HCT116 (cell line): ENCODE data around the gene RIOX2. TPM values are rescaled to one million over a fixed set of nuclear protein-coding genes. Genes with fewer than 3 reads are reported as not detected.

Source experiments
- ATAC-seq: fragments of 200-7000 bp; cut with Tn5 transposase; 2 replicates; pipeline ENCODE4 v1.9.1; 2020; ENCODE audit warnings: mild to moderate bottlenecking, moderate library complexity
- BruUV-seq: library from RNA; stranded (reverse); fragments of 400-500 nt; replicated peaks from 2 replicates; lab custom pipeline; 2021; lab: Mats Ljungman, UMichigan
- CTCF ChIA-PET: fragments of 300-600 bp; sonication (Branson Sonifier 250); formaldehyde crosslinking; loops from one replicate; lab custom pipeline; 2021; ENCODE audit warnings: antibody characterized with exemption; lab: Charles Lee
- POLR2A ChIA-PET: fragments of 300-600, 350-600 bp; sonication (Branson Sonifier 250); formaldehyde crosslinking; loops from one replicate; lab custom pipeline; 2021; ENCODE audit warnings: antibody characterized with exemption; lab: Charles Lee
- RAD21 ChIA-PET, 2 experiments: fragments of 300-600 bp; sonication (Branson Sonifier 250); formaldehyde crosslinking; loops; one replicate each; lab custom pipeline; 2023; ENCODE audit warnings: low total read pairs in 2 of 2; ENCODE audit not compliant: uncharacterized antibody in 2 of 2, unreplicated experiment in 2 of 2, low non-redundant PET in 1 of 2; lab: Charles Lee
- DNase-seq: peaks from one replicate; pipeline ENCODE4 v3.0.0-alpha.2; 2010; ENCODE audit warnings: low read depth, low spot score
- H2AFZ ChIP-seq: fragments of 200-600 bp; shearing (Covaris generic), sonication (generic); 2 replicates; pipeline ENCODE4 v1.6.1; 2017; ENCODE audit warnings: low read depth, mixed run types, mixed read lengths, antibody characterized with exemption, low read length; ENCODE audit not compliant: poor library complexity, severe bottlenecking
- H3K27ac ChIP-seq: 2 replicates; pipeline ENCODE4 v1.5.1; 2012; ENCODE audit warnings: low read depth, low read length
- H3K27me3 ChIP-seq: fragments of 200-600 bp; sonication (generic); 2 replicates; pipeline ENCODE4 v1.6.1; 2016; ENCODE audit warnings: mixed run types, low read length, mixed read lengths; ENCODE audit not compliant: insufficient read depth
- H3K36me3 ChIP-seq, 2 experiments: fragments of 200-500 bp in 1 of 2; fragments of 200-600 bp in 1 of 2; sonication (Bioruptor generic) in 1 of 2; sonication (generic) in 1 of 2; 2 replicates each; pipeline versions ENCODE4 v1.5.1 to v1.6.1; 2014 to 2016; ENCODE audit warnings: low read length in 2 of 2, inconsistent platforms in 1 of 2, mixed read lengths in 1 of 2, mixed run types in 1 of 2; ENCODE audit not compliant: insufficient read depth in 2 of 2, control insufficient read depth in 1 of 2
- H3K4me1 ChIP-seq, 2 experiments: fragments of 200-600 bp in 1 of 2; sonication (generic) in 1 of 2; 2 replicates each; pipeline versions ENCODE4 v1.5.1 to v1.6.1; 2012 to 2017; ENCODE audit warnings: low read length in 2 of 2, inconsistent platforms in 1 of 2, mild to moderate bottlenecking in 1 of 2, mixed read lengths in 1 of 2, mixed run types in 1 of 2, moderate library complexity in 1 of 2; ENCODE audit not compliant: insufficient read depth in 2 of 2, control insufficient read depth in 1 of 2
- H3K4me2 ChIP-seq: fragments of 200-600 bp; sonication (generic); 2 replicates; pipeline ENCODE4 v1.6.1; 2017; ENCODE audit warnings: mixed run types, low read length, mixed read lengths
- H3K4me3 ChIP-seq, 2 experiments: fragments of 200-600 bp in 1 of 2; sonication (generic) in 1 of 2; replicated peaks in 1 of 2; 2 replicates each; pipeline ENCODE4 v1.5.1; 2011 to 2016; ENCODE audit warnings: low read length in 2 of 2, control low read depth in 1 of 2, low read depth in 1 of 2, mild to moderate bottlenecking in 1 of 2, mixed read lengths in 1 of 2, mixed run types in 1 of 2
- H3K79me2 ChIP-seq: fragments of 200-600 bp; sonication (generic); 2 replicates; pipeline ENCODE4 v1.6.1; 2017; ENCODE audit warnings: mild to moderate bottlenecking, mixed run types, low read length, moderate library complexity, mixed read lengths; ENCODE audit not compliant: insufficient read depth
- H3K9ac ChIP-seq: fragments of 200-600 bp; sonication (generic); 2 replicates; pipeline ENCODE4 v1.6.1; 2016; ENCODE audit warnings: low read length, mixed read lengths
- H3K9me2 ChIP-seq: fragments of 200-600 bp; sonication (generic), shearing (Covaris generic); 2 replicates; pipeline ENCODE4 v1.6.1; 2017; ENCODE audit warnings: mixed run types, mild to moderate bottlenecking, moderate library complexity; ENCODE audit not compliant: insufficient read depth
- H3K9me3 ChIP-seq, 2 experiments: fragments of 200-500 bp in 1 of 2; fragments of 200-600 bp in 1 of 2; sonication (Bioruptor generic) in 1 of 2; sonication (generic) in 1 of 2; 2 replicates each; pipeline ENCODE4 v1.6.1; 2014 to 2017; ENCODE audit warnings: low read length in 2 of 2, mixed read lengths in 2 of 2, inconsistent platforms in 1 of 2, low read depth in 1 of 2, mild to moderate bottlenecking in 1 of 2, mixed run types in 1 of 2, moderate library complexity in 1 of 2; ENCODE audit not compliant: control insufficient read depth in 1 of 2, insufficient read depth in 1 of 2
- H4K20me1 ChIP-seq: fragments of 200-600 bp; sonication (generic), shearing (Covaris generic); 2 replicates; pipeline ENCODE4 v1.6.1; 2017; ENCODE audit warnings: mixed run types, mild to moderate bottlenecking, moderate library complexity; ENCODE audit not compliant: insufficient read depth
- CTCF ChIP-seq, 3 experiments: fragments of 200-600 bp in 1 of 3; sonication (generic) in 1 of 3; IDR thresholded peaks in 2 of 3; conservative IDR thresholded peaks in 1 of 3; 2 replicates each; pipeline ENCODE4 v1.5.1; 2012 to 2017; ENCODE audit warnings: low read depth in 2 of 3, low read length in 2 of 3, antibody characterized with exemption in 1 of 3, borderline replicate concordance in 1 of 3, control low read depth in 1 of 3, mild to moderate bottlenecking in 1 of 3, mixed read lengths in 1 of 3, mixed run types in 1 of 3, moderate library complexity in 1 of 3; ENCODE audit not compliant: insufficient read depth in 1 of 3
- EGR1 ChIP-seq: IDR thresholded peaks from 2 replicates; pipeline ENCODE4 v1.6.1; 2012; ENCODE audit warnings: low read depth
- ELF1 ChIP-seq: IDR thresholded peaks from 2 replicates; pipeline ENCODE4 v1.6.1; 2012; ENCODE audit warnings: low read depth, borderline replicate concordance
- POLR2A ChIP-seq: IDR thresholded peaks from 2 replicates; pipeline ENCODE4 v1.7.0; 2011; ENCODE audit warnings: borderline replicate concordance; ENCODE audit not compliant: insufficient read depth, insufficient read length; ENCODE audit errors: extremely low read depth
- POLR2AphosphoS5 ChIP-seq: IDR thresholded peaks from 2 replicates; pipeline ENCODE4 v1.6.1; 2011; ENCODE audit warnings: mild to moderate bottlenecking, low read depth, low read length, moderate library complexity
- RAD21 ChIP-seq: IDR thresholded peaks from 2 replicates; pipeline ENCODE4 v1.6.1; 2012; ENCODE audit warnings: low read depth, mild to moderate bottlenecking
- SIN3A ChIP-seq: IDR thresholded peaks from 2 replicates; pipeline ENCODE4 v1.6.1; 2012; ENCODE audit warnings: low read depth
- SP1 ChIP-seq: IDR thresholded peaks from 2 replicates; pipeline ENCODE4 v1.6.1; 2012; ENCODE audit warnings: low read depth
- SRF ChIP-seq: IDR thresholded peaks from 2 replicates; pipeline ENCODE4 v1.6.1; 2012; ENCODE audit warnings: low read depth
- YY1 ChIP-seq: IDR thresholded peaks from 2 replicates; pipeline ENCODE4 v1.6.1; 2011; ENCODE audit warnings: low read length, low read depth, moderate library complexity, mild to moderate bottlenecking; ENCODE audit not compliant: insufficient replicate concordance; ENCODE audit errors: extremely low read depth
- ZNF274 ChIP-seq: fragments of 200-500 bp; sonication (Bioruptor generic); IDR thresholded peaks from 2 replicates; pipeline ENCODE4 v1.6.1; 2014; ENCODE audit warnings: mild to moderate bottlenecking, low read depth, low read length, inconsistent platforms
- intact Hi-C: fragments of 100-400 bp; cut with micrococcal nuclease; formaldehyde crosslinking; loops from 2 replicates; pipeline ENCODE4 v1.10.0; 2022
- total RNA-seq: library from RNA; stranded (reverse); gene quantifications from one replicate; pipeline ENCODE4 v1.2.1, GENCODE V29; 2021; ENCODE audit not compliant: unreplicated experiment

The RIOX2 gene
- total RNA-seq, 1 experiment from 2014 or later = 39.1 TPM

- ATAC-seq (no peak), DNase-seq (no peak)
- H4K20me1 ChIP-seq = no peaks in the 10 kb centered on the region
- no peaks in the 10 kb centered on the region for H3K9me2 ChIP-seq
- H3K27ac ChIP-seq = no peak overlapping the region
- BruUV-seq = no TSS peak
- H3K4me3 ChIP-seq = no peak overlapping the region
- no peak overlapping the region for H3K4me2 ChIP-seq
- H3K9ac ChIP-seq = no peak overlapping the region
- no peaks in the 10 kb centered on the region for H3K36me3 ChIP-seq
- H3K79me2 ChIP-seq = no peaks in the 10 kb centered on the region
- intact Hi-C loops = no loop called here
- CTCF ChIA-PET = no interaction called here
- POLR2A ChIA-PET = no interaction called here
- RAD21 ChIA-PET = no interaction called here
- H3K27me3 ChIP-seq = no peaks in the 10 kb centered on the region
- no peaks in the 10 kb centered on the region for H3K9me3 ChIP-seq
- TF ChIP-seq SRF = no peak
- TF ChIP-seq ELF1 = no peak
- TF ChIP-seq YY1 = no peak
- TF ChIP-seq CTCF (IDR thresholded peaks at IDR 0.05 in 2 of 3, conservative IDR thresholded peaks at IDR 0.05 in 1 of 3; ENCODE audit: borderline replicate concordance in 1 of 3, insufficient read depth in 1 of 3, low read depth in 2 of 3, low read length in 2 of 3) = no peak
- TF ChIP-seq POLR2AphosphoS5 = no peak
- TF ChIP-seq SP1 = no peak
- no peak for TF ChIP-seq SIN3A
- TF ChIP-seq ZNF274 = no peak
- no peak for TF ChIP-seq POLR2A
- TF ChIP-seq RAD21 = no peak
- no peak for TF ChIP-seq EGR1
- H3K4me1 ChIP-seq = no peaks in the 10 kb centered on the region
- H2AFZ ChIP-seq = no peak overlapping the region
These were observed 22.2 kb upstream of the RIOX2 start for GRCh38 chr3:97994328-97994945.
